HG03039 (cell line): ENCODE data around the gene ADGRD1.
"Not testable (repeated sequence)": the region's sequence is repeated elsewhere in the genome, so short reads cannot be mapped to it uniquely, and the experiment has no call there.

Experiments
- ATAC-seq: cut with Tn5 transposase; IDR thresholded peaks from one replicate; pipeline ENCODE4 v1.9.1; 2021; ENCODE audit warnings: mild to moderate bottlenecking, moderate library complexity; ENCODE audit not compliant: unreplicated experiment

ADGRD1 gene

DNA sequence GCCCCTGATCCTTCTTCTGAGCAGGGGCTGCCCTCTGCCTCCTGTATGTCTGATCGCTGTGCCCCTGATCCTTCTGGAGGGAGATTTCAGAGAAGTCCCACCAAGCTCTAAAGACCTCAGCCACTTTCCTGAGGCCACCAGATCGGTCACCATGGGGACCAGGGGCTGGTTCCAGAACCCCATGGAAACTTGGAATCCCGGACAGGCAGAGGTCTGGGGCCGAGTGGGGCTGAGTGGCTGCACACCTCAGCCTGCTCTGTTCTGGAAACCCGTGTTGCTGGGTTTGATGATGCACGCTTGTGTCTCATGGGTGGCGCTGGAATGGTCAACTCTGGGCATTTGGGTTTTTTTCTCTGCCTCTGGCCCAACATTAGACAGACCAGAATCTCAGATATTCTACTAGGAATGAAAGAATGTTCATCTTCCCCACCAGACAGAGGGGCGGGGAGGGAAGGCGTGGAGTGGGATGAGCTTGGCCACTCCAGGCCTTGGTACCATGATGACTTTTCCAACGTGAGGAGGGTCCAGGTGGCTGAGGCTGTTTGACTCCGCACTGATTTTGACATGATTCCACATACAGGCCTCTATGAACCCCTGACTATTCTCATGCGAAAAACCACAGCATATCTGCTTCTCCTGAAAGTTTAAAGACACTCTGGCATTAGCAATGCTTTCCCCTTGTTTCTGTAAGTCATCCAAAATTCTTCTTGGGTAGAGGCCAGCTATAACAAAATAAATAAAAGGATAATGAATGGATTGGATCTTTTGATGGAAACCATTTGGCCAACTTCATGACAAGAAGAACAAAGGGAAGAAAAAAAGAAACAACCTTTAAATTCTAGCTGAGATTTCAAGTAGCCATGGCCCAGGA, 114.5 kb downstream of the ADGRD1 start:
- no peak for ATAC-seq

DNA sequence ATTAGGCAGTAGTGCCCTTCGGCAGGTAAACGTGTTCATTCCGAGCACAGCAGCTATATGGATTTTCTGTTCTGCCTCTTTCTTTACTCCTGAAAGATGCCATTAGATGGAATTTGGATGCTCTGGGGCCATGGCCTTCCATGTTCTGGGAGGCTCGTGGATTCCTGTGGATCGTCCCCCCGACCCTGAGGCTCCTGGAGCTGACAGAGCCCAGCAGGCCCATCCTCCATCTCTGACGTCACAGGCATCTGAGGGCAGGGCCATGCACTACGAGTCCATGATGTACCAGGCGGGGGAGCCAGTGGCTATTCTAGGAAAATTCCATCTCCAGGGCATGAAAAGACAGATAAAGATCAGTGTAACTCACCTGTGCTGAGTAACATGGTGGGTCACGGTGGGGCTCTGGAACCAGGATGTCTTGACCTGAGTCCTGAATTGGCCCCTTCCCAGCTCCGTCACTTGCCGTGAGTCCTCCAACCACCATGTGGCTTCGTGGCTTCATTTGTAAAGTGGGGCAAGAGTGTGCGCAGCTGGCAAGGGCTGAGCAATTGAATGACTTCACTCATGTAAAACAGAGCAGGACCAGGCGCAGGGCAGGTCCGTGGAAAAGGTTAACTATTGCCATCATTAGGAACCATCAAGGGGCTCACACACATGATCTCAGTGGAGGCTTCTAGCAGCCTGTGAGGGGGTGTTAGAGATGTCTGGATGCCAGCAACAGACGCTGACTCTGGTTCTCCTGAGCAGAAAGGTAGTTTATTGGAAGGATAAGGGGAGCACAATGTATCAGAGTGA, 115.4 kb downstream of the ADGRD1 start:
- not testable (repeated sequence) for ATAC-seq

DNA sequence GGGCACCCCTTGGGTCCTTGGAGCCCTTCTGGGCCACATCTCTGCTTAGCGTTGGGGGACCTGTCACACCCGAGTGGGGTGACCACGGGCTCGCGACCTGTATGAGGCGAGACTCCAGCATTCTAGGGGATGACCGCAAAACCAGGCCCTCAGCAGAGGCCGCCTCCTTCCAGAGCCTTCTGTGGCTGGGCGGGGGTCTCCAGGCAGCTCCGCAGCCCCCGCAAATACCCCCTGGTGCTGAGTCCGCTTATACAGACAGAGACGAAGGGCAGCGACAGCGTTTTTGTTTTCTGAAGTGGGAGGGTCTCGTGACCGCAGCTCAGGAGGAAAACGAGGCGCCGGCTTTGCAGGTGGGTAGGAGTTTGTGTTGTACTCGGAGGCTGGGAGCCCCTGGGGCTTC, 116.4 kb downstream of the ADGRD1 start:
- not testable (repeated sequence) for ATAC-seq

GRCh38 chr12:131070668-131071067, 117.0 kb downstream of the ADGRD1 start:
- ATAC-seq: not testable (repeated sequence)

DNA sequence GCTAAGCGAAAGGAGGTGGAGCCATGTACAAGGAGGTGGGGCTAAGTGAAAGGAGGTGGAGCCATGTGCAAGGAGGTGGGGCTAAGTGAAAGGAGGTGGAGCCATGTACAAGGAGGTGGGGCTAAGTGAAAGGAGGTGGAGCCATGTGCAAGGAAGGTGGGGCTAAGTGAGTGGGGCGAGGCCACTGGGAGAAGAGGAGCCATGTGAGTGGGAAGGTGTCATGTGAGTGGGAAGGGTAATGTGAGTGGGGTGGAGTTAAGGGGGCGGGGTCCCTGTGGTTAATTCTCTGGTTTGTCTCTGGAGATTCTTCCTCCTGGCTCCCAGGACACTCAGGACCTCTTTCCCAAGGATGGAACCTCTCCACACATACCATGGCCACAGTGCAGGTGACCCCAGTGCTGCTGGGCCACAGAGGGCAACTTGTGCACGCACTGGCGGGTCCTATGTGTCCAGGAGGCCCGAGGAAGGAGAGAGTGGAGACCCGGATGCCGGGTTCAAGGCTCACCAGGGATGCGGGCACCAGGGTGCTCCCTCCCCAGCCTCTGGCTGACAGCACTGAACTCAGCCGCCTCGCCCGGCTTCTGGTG, 117.6 kb downstream of the ADGRD1 start:
- not testable (repeated sequence) for ATAC-seq

- ATAC-seq: not testable (repeated sequence)
These were observed 118.2 kb downstream of the ADGRD1 start for GRCh38 chr12:131071950-131072349.

DNA sequence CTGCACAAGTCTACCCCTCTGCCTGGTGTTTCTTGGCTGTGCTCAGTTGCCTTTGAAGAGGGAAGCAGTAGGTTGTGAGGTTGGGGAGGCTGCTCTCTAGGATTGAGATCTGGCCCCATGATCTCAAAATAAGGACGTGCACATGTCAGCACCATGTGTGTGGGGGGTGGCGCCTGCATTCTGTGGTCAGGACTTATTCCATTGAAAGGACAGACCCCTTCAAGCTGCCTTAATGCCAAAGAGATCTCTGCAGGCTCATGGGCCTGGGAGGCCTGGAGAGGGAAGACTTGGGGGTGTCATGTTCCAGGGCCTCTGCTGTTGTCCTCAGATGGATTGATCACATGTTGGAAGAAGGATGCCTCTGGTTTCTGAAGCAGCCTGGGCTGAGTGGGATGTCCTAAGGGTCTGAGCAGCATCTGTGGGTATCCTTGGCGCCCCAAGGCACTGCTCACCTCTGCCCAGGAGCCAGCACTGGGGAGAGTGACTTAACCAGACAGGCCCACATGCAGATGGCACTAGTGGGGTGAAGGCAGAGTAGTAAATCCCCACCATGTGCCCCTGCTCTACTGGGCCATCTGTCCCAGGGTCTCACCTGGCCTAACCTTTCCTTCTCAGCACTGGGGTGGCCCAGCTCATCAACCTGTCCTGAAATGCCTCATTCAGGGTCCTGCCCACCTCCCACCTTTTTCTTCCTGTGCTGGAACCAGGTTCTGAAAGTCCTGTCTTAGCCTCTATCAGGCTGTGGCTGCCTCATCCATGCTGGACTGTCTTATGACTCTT, 118.9 kb downstream of the ADGRD1 start:
- ATAC-seq: no peak

DNA sequence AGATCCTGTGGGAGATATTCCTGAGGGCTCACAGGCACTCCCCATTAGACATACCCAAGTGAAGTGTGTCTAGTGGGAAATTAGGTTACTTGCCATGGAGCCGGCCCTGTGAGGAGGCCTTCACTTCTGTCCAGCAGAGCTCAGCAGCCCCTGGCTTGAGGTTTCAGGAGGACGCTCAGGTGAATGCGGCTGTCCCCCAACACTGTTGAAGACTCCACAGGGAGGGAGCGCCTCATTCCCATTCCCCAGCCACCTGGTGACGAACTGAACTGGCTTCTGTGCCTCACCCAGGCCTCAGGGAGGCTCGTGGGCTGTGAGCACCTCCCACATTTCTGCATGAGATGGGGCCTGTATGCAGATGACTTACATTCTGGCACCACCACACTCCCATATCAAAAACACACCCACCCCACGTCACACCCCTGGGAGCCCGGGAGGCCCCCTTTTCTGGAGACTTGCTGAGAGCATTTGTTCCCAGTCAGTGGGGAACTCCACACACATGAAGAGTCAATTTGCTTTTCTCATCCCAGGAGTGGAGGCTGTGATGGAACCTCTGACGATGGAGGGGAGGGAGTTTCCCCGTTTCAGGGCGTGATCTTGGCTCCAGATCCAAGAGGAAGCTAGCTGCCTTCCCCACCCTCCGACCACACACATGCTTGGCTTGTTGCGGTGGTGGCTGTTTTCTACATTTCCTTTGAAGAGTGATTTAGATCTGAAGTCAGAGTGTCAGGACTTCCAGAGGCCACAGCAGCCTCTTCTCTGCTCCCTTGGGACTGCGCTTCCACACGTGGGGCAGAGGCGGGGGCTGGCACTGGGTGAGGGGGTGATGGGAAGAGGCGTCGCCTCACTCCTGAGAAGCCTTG, 120.7 kb downstream of the ADGRD1 start:
- ATAC-seq: no peak

GRCh38 chr12:131075194-131075593, 121.5 kb downstream of the ADGRD1 start:
- no peak for ATAC-seq

DNA sequence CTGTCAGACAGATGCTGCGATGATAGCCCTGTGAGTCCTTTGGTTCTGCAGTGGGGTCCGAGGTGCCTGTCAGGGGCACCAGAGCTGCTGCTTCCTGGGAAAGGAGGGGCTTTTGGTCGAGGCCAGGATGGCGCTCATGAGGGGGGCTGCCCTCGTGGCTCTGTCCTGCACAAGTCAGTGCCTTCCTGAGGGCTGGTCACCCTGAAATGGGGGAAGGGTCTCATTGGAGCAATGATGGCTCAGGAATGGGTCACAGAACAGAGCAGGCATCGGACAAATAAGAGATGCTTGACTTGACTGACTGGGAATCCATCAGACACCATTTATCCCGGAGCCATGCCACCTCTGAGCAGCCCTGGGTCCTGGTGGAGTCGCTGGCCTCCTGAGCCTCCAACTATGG, 121.9 kb downstream of the ADGRD1 start:
- ATAC-seq: no peak

DNA sequence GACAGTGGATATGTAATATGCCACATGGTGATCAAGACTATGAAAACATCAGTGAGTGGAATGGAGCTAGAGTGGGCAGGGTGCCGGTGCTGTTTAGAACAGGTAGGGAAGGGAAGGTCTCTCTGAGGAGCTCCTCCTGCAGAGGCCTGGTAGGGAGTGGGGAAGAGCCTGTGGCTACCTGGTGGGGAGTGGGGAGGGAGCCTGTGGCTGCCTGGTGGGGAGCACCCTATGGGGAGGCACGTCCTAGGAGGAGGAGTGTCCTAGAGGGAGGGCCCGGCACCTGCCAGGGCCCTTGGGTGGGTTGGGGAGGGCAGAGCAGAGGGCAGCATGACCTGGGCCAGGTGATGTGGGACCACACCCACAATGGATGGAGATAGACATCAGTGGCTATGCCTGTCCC, 122.6 kb downstream of the ADGRD1 start:
- ATAC-seq: no peak

- ATAC-seq: no peak
These were observed 123.4 kb downstream of the ADGRD1 start for GRCh38 chr12:131076791-131077747.

- no peak for ATAC-seq
These were observed 124.3 kb downstream of the ADGRD1 start for GRCh38 chr12:131077931-131078391.

- ATAC-seq: no peak
These were observed 128.8 kb downstream of the ADGRD1 start for GRCh38 chr12:131082290-131083194.

DNA sequence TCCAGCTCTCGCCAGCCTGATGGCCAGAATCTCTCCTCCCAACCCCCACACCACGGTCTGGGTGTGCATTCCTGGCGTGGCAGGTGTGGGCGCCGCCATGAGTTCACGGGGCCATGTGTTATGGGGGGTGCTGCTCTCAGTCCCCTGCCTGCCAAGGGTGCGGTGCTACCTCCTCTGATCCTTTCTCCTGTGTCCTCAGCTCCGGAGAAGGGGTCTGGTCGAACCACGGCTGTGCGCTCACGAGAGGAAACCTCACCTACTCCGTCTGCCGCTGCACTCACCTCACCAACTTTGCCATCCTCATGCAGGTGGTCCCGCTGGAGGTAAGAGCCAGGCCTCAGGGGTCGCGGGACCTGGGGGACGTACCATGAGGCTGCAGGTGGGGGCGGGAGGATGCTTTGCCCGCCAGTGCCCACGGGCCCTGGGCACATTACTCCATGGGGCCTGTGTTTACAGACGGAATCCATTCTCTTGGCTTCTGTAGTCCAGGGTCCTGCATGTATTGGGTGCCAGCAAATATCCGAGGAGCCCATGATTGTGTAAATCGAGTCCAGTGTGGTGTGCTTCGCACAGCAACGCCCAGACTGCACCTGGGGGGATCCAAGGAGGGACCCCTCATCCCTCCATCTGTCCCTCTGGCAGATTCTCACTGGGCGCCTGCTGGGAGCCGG, 130.8 kb downstream of the ADGRD1 start:
- ATAC-seq: no peak

DNA sequence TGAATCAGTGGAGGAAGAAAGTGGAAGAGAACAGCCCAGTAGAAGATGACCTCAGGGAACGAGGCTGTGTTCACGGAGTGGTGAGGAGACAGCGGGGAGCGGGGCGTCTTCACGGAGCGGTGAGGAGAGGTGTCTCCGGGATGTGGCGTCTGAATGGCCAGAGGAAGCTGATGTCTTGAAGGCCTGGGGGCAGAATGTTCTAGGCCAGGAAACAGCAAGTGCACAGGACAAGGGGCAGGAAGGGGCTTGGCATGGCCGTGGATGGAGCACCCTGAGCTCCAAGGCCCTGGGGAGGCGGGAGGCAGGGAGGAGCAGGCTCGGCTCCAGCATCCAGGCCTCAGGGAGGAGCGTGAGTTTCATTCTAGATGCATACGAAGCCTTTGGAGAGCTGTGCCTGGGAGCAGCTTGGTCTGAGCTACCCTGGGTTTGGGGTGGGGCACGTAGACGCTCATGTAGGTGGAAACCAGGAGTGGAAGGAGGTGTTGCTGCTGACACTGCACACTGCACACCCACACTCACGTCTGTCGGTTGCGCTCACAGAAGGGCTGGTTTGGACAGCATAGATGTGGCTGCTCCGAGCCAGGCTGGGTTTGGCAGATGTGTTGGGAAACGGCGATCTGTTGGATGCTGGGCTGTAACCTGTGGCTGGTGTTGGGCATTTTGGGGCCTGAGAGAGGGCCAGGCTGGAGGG, 131.6 kb downstream of the ADGRD1 start:
- ATAC-seq: no peak
